Measurements from ENCODE around the gene DMD.

- no peak for TF ChIP-seq CTCF (conservative IDR thresholded peaks at IDR 0.05)
- TF ChIP-seq ZFX (IDR thresholded peaks at IDR 0.05) = no peak
These were observed 32.7 kb downstream of the DMD start for GRCh38 chrX:33178690-33179089.

All from C4-2B (cell line).